ENCODE data around the gene KRT39. TPM values are rescaled to one million over a fixed set of nuclear protein-coding genes. Genes with fewer than 3 reads are reported as not detected.

Gene KRT39
- total and polyA plus RNA-seq, 7 experiments from 2014 or later: not detected

Other genes with a start within 250 kb of the KRT39 start
Only the 30 nearest of the 33 such genes appear.
- not detected for gene KRT26, start 194.7 kb downstream of the KRT39 start, total RNA-seq
- gene KRT26, start 194.7 kb downstream of the KRT39 start, polyA plus RNA-seq: not detected
- not detected for gene KRT27, start 184.4 kb downstream of the KRT39 start, total RNA-seq
- not detected for gene KRT27, start 184.4 kb downstream of the KRT39 start, polyA plus RNA-seq
- not detected for gene KRT28, start 167.0 kb downstream of the KRT39 start, total RNA-seq
- not detected for gene KRT28, start 167.0 kb downstream of the KRT39 start, polyA plus RNA-seq
- 10 to 100 TPM; 23.8 to 43.4 (median 35.3) TPM for gene KRT10, start 144.3 kb downstream of the KRT39 start, total RNA-seq
- 100 to 1,000 TPM; 143 to 189 TPM for gene KRT10, start 144.3 kb downstream of the KRT39 start, polyA plus RNA-seq
- not detected for gene KRT12, start 99.7 kb downstream of the KRT39 start, total RNA-seq
- gene KRT12, start 99.7 kb downstream of the KRT39 start, polyA plus RNA-seq: not detected
- not detected for gene KRT20, start 81.7 kb downstream of the KRT39 start, total RNA-seq
- gene KRT20, start 81.7 kb downstream of the KRT39 start, polyA plus RNA-seq: not detected
- under 1 TPM in 1 of 5 experiments, not detected in 4; 0.83 TPM for gene KRT23, start 29.3 kb downstream of the KRT39 start, total RNA-seq
- not detected for gene KRT23, start 29.3 kb downstream of the KRT39 start, polyA plus RNA-seq
- gene KRT40, start 17.4 kb upstream of the KRT39 start, total RNA-seq: not detected
- gene KRT40, start 17.4 kb upstream of the KRT39 start, polyA plus RNA-seq: not detected
- gene KRTAP3-3, start 27.2 kb upstream of the KRT39 start, total RNA-seq: not detected
- not detected for gene KRTAP3-3, start 27.2 kb upstream of the KRT39 start, polyA plus RNA-seq
- gene KRTAP3-2, start 33.0 kb upstream of the KRT39 start, total RNA-seq: not detected
- gene KRTAP3-2, start 33.0 kb upstream of the KRT39 start, polyA plus RNA-seq: not detected
- not detected for gene KRTAP3-1, start 42.2 kb upstream of the KRT39 start, total RNA-seq
- not detected for gene KRTAP3-1, start 42.2 kb upstream of the KRT39 start, polyA plus RNA-seq
- gene KRTAP1-5, start 60.3 kb upstream of the KRT39 start, total RNA-seq: not detected
- gene KRTAP1-5, start 60.3 kb upstream of the KRT39 start, polyA plus RNA-seq: not detected
- not detected for gene KRTAP1-4, start 63.2 kb upstream of the KRT39 start, total RNA-seq
- gene KRTAP1-4, start 63.2 kb upstream of the KRT39 start, polyA plus RNA-seq: not detected
- gene KRTAP1-3, start 67.9 kb upstream of the KRT39 start, total RNA-seq: not detected
- not detected for gene KRTAP1-3, start 67.9 kb upstream of the KRT39 start, polyA plus RNA-seq
- not detected for gene KRTAP1-1, start 74.5 kb upstream of the KRT39 start, total RNA-seq
- not detected for gene KRTAP1-1, start 74.5 kb upstream of the KRT39 start, polyA plus RNA-seq
- not detected for gene KRTAP2-1, start 80.4 kb upstream of the KRT39 start, total RNA-seq
- not detected for gene KRTAP2-1, start 80.4 kb upstream of the KRT39 start, polyA plus RNA-seq
- gene KRTAP2-2, start 88.3 kb upstream of the KRT39 start, total RNA-seq: not detected
- gene KRTAP2-2, start 88.3 kb upstream of the KRT39 start, polyA plus RNA-seq: not detected
- not detected for gene KRTAP2-3, start 93.2 kb upstream of the KRT39 start, total RNA-seq
- gene KRTAP2-3, start 93.2 kb upstream of the KRT39 start, polyA plus RNA-seq: not detected
- not detected for gene KRTAP2-4, start 98.9 kb upstream of the KRT39 start, total RNA-seq
- not detected for gene KRTAP2-4, start 98.9 kb upstream of the KRT39 start, polyA plus RNA-seq
- not detected for gene KRTAP4-7, start 117.2 kb upstream of the KRT39 start, total RNA-seq
- not detected for gene KRTAP4-7, start 117.2 kb upstream of the KRT39 start, polyA plus RNA-seq
- not detected for gene KRTAP4-8, start 131.2 kb upstream of the KRT39 start, total RNA-seq
- gene KRTAP4-8, start 131.2 kb upstream of the KRT39 start, polyA plus RNA-seq: not detected
- not detected for gene KRTAP4-16, start 135.3 kb upstream of the KRT39 start, total RNA-seq
- not detected for gene KRTAP4-16, start 135.3 kb upstream of the KRT39 start, polyA plus RNA-seq
- gene KRTAP4-9, start 138.4 kb upstream of the KRT39 start, total RNA-seq: not detected
- not detected for gene KRTAP4-9, start 138.4 kb upstream of the KRT39 start, polyA plus RNA-seq
- gene KRTAP4-11, start 151.4 kb upstream of the KRT39 start, total RNA-seq: not detected
- not detected for gene KRTAP4-11, start 151.4 kb upstream of the KRT39 start, polyA plus RNA-seq
- not detected for gene KRTAP4-12, start 157.2 kb upstream of the KRT39 start, total RNA-seq
- not detected for gene KRTAP4-12, start 157.2 kb upstream of the KRT39 start, polyA plus RNA-seq
- not detected for gene KRTAP4-6, start 173.6 kb upstream of the KRT39 start, total RNA-seq
- gene KRTAP4-6, start 173.6 kb upstream of the KRT39 start, polyA plus RNA-seq: not detected
- gene KRTAP4-5, start 182.9 kb upstream of the KRT39 start, total RNA-seq: not detected
- gene KRTAP4-5, start 182.9 kb upstream of the KRT39 start, polyA plus RNA-seq: not detected
- not detected for gene KRTAP4-4, start 193.8 kb upstream of the KRT39 start, total RNA-seq
- gene KRTAP4-4, start 193.8 kb upstream of the KRT39 start, polyA plus RNA-seq: not detected
- gene KRTAP4-3, start 201.3 kb upstream of the KRT39 start, total RNA-seq: not detected
- gene KRTAP4-3, start 201.3 kb upstream of the KRT39 start, polyA plus RNA-seq: not detected
- not detected for gene KRTAP4-2, start 211.3 kb upstream of the KRT39 start, total RNA-seq
- gene KRTAP4-2, start 211.3 kb upstream of the KRT39 start, polyA plus RNA-seq: not detected